ENCODE measurements around the gene SSNA1. TPM values are rescaled to one million over a fixed set of nuclear protein-coding genes. Genes with fewer than 3 reads are reported as not detected.

SSNA1 gene
- total RNA-seq, 4 donors from 2014 or later, result 42.0 to 97.5 (median 62.8) TPM

GRCh38 chr9:137195525-137196220 is 7.2 kb downstream of the SSNA1 start:
- Histone ChIP-seq H3K27me3 (no peaks in the 10 kb centered on the region), H3K27ac (no peak overlapping the region), H3K4me3 (replicated peaks in 1 of 3) (no peak overlapping the region), H3K4me1 (peaks cover 19 to 31% of the 10 kb centered on the region in 2 donors), H3K36me3 (peaks cover under 1 to 1% of the 10 kb centered on the region in 2 donors), H3K9me3 (no peaks in the 10 kb centered on the region)
- DNase-seq, result no peak
- intact Hi-C loops (cut with DNase I), result no loop called here
- 76 to 80% methylated on average over 15 to 16 of the region's 21 CpGs for WGBS, 2 donors
- TF ChIP-seq, protein P1, sequence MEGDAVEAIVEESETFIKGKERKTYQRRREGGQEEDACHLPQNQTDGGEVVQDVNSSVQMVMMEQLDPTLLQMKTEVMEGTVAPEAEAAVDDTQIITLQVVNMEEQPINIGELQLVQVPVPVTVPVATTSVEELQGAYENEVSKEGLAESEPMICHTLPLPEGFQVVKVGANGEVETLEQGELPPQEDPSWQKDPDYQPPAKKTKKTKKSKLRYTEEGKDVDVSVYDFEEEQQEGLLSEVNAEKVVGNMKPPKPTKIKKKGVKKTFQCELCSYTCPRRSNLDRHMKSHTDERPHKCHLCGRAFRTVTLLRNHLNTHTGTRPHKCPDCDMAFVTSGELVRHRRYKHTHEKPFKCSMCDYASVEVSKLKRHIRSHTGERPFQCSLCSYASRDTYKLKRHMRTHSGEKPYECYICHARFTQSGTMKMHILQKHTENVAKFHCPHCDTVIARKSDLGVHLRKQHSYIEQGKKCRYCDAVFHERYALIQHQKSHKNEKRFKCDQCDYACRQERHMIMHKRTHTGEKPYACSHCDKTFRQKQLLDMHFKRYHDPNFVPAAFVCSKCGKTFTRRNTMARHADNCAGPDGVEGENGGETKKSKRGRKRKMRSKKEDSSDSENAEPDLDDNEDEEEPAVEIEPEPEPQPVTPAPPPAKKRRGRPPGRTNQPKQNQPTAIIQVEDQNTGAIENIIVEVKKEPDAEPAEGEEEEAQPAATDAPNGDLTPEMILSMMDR (IDR thresholded peaks at IDR 0.05), result no peak
- no peak for TF ChIP-seq POLR2A (IDR thresholded peaks at IDR 0.05)

- DNase-seq, result peak in 1 of 2 donors; percentile 45
These were observed 9.8 kb downstream of the SSNA1 start for GRCh38 chr9:137198051-137198901.

DNA sequence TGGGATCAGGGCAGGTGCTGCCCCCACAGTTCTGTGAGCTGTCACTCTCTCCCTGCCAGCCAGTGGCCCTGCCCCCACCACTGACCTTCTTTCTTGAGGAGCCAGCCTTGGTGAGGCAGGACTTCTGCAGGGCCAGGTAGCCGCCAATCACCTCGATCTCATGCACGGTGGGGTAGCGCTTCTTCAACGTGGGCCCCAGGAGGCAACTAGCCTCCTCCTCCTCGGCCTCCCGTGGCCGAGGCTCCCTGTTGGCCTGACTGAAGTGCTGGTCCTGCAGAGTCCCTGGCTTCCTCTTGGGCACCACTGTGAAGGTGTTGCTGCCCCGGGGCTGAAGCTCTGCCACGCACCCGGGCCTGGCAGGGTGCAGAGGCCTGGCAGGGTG is 10.4 kb downstream of the SSNA1 start:
- no peaks in the 10 kb centered on the region for H3K36me3 ChIP-seq
- DNase-seq, result no peak
- H3K27me3 ChIP-seq, result no peaks in the 10 kb centered on the region
- H3K27ac ChIP-seq, result no peak overlapping the region
- H3K4me3 ChIP-seq (replicated peaks in 1 of 3), result no peak overlapping the region
- H3K4me1 ChIP-seq, result peaks cover 25 to 53% of the 10 kb centered on the region in 2 donors
- no peaks in the 10 kb centered on the region for H3K9me3 ChIP-seq
- TF ChIP-seq, protein P1 (IDR thresholded peaks at IDR 0.05), result no peak
- TF ChIP-seq POLR2A (IDR thresholded peaks at IDR 0.05), result no peak
- intact Hi-C loops (cut with DNase I), result no loop called here
- 85 to 92% methylated on average over 4 to 9 of the region's 11 CpGs for WGBS, 2 donors

More at GRCh38 chr9:137198051-137198901, 9.8 kb downstream of the SSNA1 start:
- intact Hi-C loops (cut with DNase I), result no loop called here
- Histone ChIP-seq H3K27me3 (no peaks in the 10 kb centered on the region), H3K36me3 (no peaks in the 10 kb centered on the region), H3K4me3 (replicated peaks in 1 of 3) (no peak overlapping the region), H3K27ac (no peak overlapping the region), H3K9me3 (no peaks in the 10 kb centered on the region), H3K4me1 (peaks cover 19 to 47% of the 10 kb centered on the region in 2 donors)
- TF ChIP-seq, protein P1 (IDR thresholded peaks at IDR 0.05), result no peak
- no peak for TF ChIP-seq POLR2A (IDR thresholded peaks at IDR 0.05)
- 82 to 88% methylated on average over 6 to 7 of the region's 19 CpGs for WGBS, 2 donors

GRCh38 chr9:137199411-137200121 is 11.1 kb downstream of the SSNA1 start:
- Histone ChIP-seq H3K27me3 (no peaks in the 10 kb centered on the region), H3K9me3 (no peaks in the 10 kb centered on the region), H3K27ac (no peak overlapping the region), H3K4me1 (peaks cover 31 to 57% of the 10 kb centered on the region in 2 donors), H3K36me3 (no peaks in the 10 kb centered on the region), H3K4me3 (replicated peaks in 1 of 3) (peak overlapping the region in 1 of 3 donors; percentile 34)
- peak in 1 of 2 donors; percentile 28 for DNase-seq
- WGBS, 2 donors, result 35 to 40% methylated on average over 7 to 13 of the region's 51 CpGs
- TF ChIP-seq, protein P1 (IDR thresholded peaks at IDR 0.05), result no peak
- TF ChIP-seq POLR2A (IDR thresholded peaks at IDR 0.05), result no peak
- intact Hi-C loops (cut with DNase I), result no loop called here

Data from thyroid gland (tissue), 4 donors.